Urinary bladder (tissue), 4 donors: ENCODE data around the gene DCAF6. TPM values are rescaled to one million over a fixed set of nuclear protein-coding genes. Genes with fewer than 3 reads are reported as not detected.

Experiments
- DNase-seq: peaks from one replicate; pipeline ENCODE4 v3.0.0-alpha.2; 2015; ENCODE audit errors: extremely low spot score
- H3K27ac ChIP-seq: one replicate; pipeline ENCODE4 v1.5.1; 2013; ENCODE audit warnings: low read depth, mild to moderate bottlenecking, moderate library complexity
- H3K36me3 ChIP-seq: one replicate; pipeline ENCODE4 v1.6.1; 2013; ENCODE audit warnings: mild to moderate bottlenecking, moderate library complexity; ENCODE audit not compliant: insufficient read depth
- H3K4me1 ChIP-seq: one replicate; pipeline ENCODE4 v1.6.1; 2013; ENCODE audit warnings: mild to moderate bottlenecking, moderate library complexity; ENCODE audit not compliant: insufficient read depth
- H3K4me3 ChIP-seq: one replicate; pipeline ENCODE4 v1.5.1; 2013; ENCODE audit warnings: low read depth, low read length
- WGBS: extraction: QIAGEN DNeasy Blood & Tissue Kit; methylation state at CpG from one replicate; pipeline ENCODE4 v1.1.7; 2013; 5-methylcytosine and 5-hydroxymethylcytosine counted together
- polyA plus RNA-seq: library from polyadenylated mRNA; stranded (reverse); fragments of 200-250 nt; gene quantifications from one replicate; pipeline ENCODE4 v1.2.3, GENCODE V29; 2013
- total RNA-seq: library from RNA; depleted of rRNA; stranded (reverse); fragments of >200 nt; gene quantifications from one replicate; pipeline ENCODE4 v1.2.3, GENCODE V29; 2014
- donor health status: healthy with polysubstance abuse.
- donor health status: healthy.

Gene DCAF6
- total and polyA plus RNA-seq, 2 donors: 39.3 to 114 TPM

DNA sequence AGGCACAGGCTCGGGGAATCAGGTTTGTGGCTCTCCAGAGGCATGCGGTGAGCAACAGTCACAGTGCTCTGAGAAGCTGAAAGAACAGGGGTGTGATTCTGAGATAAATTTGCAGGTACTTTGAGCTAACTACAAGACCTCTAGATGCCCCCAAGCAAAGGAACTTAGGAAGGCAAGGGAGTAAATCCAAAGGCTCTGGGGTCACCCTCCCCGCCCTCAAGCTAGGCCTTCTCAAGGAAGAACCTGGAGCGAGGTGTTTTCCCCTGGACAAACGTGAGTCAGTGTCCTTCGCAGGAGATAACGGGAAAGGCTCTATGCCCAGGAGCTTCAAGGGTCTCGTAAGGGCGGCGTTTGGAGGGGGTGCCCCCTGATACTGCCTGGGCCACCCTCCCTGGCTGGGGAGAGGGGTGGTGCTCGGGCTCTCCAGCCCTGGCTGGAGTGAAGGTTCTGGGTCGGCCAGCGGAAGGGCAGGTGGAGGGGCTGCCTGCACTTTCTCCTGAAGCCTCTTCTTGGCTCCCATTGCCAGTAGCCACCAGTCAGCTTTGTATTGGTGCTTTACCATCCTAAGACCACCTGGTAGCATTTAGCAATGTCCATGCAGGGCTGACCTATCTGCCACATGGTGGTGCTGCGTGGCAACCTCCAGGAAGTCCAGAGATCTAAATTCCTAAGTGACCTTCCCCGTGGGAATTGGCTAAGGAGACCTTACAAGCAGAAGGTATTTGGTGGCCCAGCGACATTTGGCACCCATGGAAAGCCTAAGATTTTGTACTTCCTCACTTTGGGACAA is 156.3 kb downstream of the DCAF6 start:
- 82% methylated on average over 16 of the region's 16 CpGs for WGBS
- Histone ChIP-seq H3K36me3 (no peaks in the 10 kb centered on the region), H3K4me3 (no peak overlapping the region), H3K27ac (no peak overlapping the region), H3K4me1 (no peaks in the 10 kb centered on the region)
- DNase-seq: no peak

DNA sequence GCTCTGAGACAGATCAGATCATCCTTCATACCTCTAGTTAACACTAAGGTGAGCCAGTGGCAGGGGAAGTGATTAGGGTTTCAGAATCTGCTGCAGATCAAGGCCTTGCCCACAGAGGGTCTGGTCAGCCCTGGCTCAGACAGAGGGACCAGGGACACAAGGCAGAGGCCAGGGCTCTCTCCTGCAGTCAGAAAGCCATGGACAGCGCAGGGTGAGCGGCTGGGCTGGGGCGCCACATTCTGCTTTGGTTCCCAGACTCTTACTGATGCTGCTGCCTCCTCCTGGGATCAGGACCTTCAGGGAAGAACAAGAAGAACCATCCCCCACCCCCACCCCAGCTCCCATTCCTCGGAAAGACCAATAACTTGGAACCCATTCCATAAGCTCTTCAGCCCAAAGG is 157.1 kb downstream of the DCAF6 start:
- 95% methylated on average over 4 of the region's 4 CpGs for WGBS
- DNase-seq: no peak
- no peak overlapping the region for H3K4me3 ChIP-seq
- H3K27ac ChIP-seq: no peak overlapping the region
- no peaks in the 10 kb centered on the region for H3K4me1 ChIP-seq
- no peaks in the 10 kb centered on the region for H3K36me3 ChIP-seq

DNA sequence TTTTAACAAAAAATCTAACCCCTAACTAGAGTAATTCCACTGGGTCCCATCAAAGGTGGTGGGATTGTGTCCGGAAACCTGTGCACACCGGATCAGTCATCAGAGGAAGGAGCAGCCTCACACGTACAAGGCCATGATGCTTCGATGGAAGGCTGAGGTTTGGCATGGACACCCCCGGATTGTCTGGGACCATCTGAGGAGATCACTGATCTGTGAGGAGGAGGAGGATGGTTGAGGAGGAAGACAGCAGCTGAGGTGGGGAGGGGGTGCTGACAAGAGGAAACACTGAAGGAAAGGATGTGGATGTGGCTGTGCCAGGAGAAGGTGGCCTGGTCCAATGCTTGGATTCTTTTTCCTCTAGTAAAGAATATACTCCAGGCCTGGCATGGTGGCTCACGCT is 159.0 kb downstream of the DCAF6 start:
- no peak for DNase-seq
- WGBS: 96% methylated on average over 6 of the region's 6 CpGs
- no peak overlapping the region for H3K27ac ChIP-seq
- H3K4me1 ChIP-seq: no peaks in the 10 kb centered on the region
- no peaks in the 10 kb centered on the region for H3K36me3 ChIP-seq
- no peak overlapping the region for H3K4me3 ChIP-seq

DNA sequence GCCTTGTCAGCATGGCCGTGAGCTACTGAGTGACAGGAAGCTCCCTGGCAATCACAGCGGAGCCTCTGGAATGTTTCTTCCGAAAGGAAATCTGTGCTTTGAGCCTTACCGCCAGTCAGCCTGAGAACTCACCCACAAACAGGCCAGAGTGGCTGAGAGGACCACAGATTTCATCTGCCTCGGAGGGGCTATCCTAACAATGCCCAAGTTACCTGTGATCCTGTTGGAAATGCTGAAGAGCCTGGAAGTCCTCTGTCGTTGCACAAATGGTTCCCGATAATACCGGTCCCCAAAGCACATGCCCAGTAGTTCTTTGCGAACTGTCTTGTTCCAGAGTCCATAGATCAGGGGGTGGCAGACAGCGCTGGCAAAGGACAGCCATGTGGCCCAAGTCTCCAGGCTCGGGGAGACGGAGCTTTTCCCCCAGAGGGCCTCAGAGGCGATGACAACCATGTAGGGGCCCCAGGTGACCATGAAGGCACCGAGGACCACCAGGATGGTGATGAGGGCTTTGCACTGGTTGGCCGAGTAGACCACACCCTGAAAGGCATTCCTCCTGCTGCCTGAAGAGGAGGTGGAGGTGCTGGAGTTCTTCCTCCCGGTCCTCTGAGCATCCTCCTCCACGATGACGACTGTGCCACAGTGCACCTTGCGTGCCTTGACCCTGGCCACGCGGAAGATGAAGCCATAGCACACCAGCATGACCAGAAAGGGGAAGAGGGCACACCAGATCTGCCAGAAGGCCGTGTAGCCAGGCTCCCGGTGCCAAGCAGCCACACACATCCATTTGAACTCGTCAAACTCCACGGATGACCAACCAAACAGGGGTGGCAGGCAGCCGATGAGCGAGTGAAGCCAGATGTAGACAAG is 160.0 kb downstream of the DCAF6 start:
- DNase-seq: no peak
- H3K4me1 ChIP-seq: no peaks in the 10 kb centered on the region
- 96% methylated on average over 27 of the region's 27 CpGs for WGBS
- no peaks in the 10 kb centered on the region for H3K36me3 ChIP-seq
- H3K27ac ChIP-seq: no peak overlapping the region
- H3K4me3 ChIP-seq: no peak overlapping the region

DNA sequence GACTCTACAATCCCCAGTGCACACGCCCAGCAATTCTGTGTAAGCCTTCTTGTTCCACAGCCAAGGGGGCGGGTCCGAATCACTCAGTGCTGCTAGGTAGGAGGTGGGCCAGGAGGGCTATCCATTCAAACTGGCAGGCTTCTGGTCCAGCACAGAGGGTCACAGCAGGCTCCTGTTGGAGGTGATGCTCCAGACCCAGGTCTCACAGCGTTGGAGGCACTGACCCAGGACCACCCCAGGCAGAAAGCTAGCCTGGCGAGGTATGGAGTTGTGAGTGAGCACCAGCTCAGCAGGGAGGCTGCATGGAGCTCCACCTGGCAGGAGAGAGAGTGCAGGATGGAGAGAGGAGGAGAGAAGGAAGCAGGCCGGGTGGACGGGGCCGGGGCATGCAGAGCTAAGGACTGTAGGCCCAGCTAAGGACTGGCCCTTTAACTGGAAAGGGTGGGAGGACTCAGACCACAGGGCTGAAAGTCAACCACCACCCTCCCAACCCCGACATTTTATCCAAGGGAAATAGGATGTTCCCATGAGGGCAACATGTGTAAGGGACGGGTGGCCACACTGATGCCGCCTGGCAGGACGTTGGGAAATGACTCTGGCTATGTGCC is 161.5 kb downstream of the DCAF6 start:
- H3K27ac ChIP-seq: no peak overlapping the region
- H3K36me3 ChIP-seq: no peaks in the 10 kb centered on the region
- H3K4me3 ChIP-seq: no peak overlapping the region
- WGBS: 94% methylated on average over 12 of the region's 12 CpGs
- no peak for DNase-seq
- H3K4me1 ChIP-seq: no peaks in the 10 kb centered on the region

DNA sequence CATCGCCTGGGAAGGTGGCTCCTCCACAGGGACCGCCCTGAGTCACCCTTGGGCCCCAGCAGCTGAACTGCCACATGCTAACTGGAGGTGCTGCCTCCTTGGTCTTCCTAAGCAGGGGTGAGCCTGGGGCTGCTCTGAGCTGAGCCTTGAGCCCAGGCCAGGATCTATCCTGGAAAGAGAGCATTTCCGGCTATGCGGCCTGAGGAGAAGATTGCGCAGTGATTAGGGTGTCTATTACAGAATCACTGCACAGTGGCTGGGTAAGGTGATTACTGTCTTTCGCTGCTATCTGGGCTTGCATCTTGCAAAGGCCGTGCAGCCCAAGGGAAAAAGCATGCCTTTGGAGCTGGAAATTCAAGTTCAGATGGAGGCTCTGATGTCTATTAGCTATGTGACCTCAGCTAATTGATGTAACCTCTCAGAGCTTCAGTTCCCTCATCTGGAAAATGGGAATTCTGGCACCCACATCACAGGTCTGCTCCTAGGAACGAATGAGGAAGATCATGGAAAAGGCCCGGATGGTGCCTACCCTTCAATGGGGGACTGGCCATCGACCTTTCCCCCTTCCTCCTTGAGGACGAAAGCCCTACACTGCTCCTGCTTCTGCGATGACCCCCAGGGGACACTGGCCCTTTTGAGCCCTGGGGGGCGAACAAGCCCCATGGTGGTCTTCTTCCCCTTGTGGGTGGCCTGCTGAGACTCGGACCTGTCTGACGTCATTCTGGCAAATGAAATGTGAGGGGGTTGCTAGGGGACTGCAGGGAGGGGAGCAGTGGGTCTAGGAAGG is 162.2 kb downstream of the DCAF6 start:
- 87% methylated on average over 15 of the region's 15 CpGs for WGBS

DNA sequence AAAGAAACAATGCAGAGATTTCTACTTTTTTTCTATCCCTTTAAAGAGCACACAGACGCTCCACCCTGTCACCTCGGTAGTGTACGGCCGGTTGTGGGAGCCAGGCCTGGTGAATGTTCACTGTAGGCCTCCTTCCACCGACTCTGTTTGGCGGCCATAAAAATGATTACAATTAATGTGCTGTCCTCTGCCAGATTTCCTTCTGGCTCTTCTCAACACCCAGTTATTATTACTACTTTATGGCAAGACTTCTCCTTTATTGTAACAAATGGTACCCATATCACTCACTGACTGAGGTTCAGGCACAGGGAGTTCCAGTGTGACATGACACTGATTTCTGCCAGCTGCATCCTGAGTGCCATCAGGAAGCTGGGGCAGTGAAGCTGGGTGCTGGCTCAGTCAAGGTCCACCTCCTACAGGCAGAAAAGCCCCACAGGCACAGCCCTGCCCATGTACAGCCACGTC is 162.9 kb downstream of the DCAF6 start:
- Histone ChIP-seq H3K27ac (no peak overlapping the region), H3K4me1 (no peaks in the 10 kb centered on the region), H3K4me3 (no peak overlapping the region), H3K36me3 (no peaks in the 10 kb centered on the region)
- 40% methylated on average over 7 of the region's 7 CpGs for WGBS
- DNase-seq: no peak

More for the DNA sequence above, 162.2 kb downstream of the DCAF6 start:
- DNase-seq: no peak
- Histone ChIP-seq H3K4me3 (no peak overlapping the region), H3K27ac (no peak overlapping the region), H3K4me1 (no peaks in the 10 kb centered on the region), H3K36me3 (no peaks in the 10 kb centered on the region)

DNA sequence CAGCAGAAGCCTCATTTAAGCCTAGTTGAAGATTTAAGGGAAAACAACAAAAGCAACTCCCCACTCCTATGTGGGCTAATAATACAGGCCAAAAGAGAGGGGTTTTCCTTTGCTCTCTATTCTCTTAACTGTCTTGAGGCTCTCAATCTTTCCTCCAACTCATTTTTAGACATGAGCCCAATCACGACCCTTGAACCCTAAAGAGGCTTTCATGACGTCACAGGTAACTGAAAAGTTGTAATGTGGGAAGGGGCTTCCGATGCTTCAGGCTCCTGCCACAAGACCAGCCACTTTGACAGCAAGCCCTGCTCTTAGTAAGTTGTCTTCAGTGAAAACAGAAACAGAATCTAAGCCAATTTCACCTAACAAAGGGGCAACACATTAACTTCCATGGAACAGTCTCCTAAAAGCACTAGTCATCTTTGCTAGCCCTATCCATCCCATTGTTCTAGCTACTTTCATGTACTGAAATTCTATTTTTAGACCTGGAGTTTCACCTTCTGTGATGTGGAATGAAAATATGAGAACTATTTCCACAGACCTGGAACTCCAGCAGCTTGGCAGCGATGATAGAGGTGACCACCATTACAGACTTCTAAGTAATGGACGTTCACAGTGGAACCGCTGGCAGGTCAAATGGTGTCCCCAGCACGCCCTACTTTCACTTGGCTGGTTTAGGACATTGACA is 164.0 kb downstream of the DCAF6 start:
- no peaks in the 10 kb centered on the region for H3K4me1 ChIP-seq
- H3K36me3 ChIP-seq: no peaks in the 10 kb centered on the region
- DNase-seq: no peak
- no peak overlapping the region for H3K27ac ChIP-seq
- 95% methylated on average over 7 of the region's 7 CpGs for WGBS
- H3K4me3 ChIP-seq: no peak overlapping the region

DNA sequence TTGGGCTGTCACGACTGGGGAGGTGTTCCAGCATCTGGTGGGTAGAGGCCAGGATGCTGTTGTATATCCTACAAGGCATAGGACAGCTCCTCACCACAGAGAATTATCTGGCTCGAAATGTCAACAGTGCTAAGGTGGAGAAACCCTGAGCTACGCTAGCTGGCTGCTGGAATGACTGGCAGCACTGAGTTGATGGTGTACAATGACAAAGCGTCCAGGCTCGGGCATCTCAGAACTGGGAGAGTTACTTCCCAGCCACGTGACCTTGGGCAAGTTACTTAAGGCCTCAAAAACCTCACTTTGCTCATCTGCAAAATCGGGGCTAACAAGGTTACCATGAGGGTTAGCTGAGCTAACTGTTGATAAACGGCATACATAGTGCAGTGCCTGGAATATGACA is 164.9 kb downstream of the DCAF6 start:
- Histone ChIP-seq H3K27ac (no peak overlapping the region), H3K4me3 (no peak overlapping the region), H3K36me3 (no peaks in the 10 kb centered on the region), H3K4me1 (no peaks in the 10 kb centered on the region)
- no peak for DNase-seq
- WGBS: 97% methylated on average over 8 of the region's 8 CpGs

DNA sequence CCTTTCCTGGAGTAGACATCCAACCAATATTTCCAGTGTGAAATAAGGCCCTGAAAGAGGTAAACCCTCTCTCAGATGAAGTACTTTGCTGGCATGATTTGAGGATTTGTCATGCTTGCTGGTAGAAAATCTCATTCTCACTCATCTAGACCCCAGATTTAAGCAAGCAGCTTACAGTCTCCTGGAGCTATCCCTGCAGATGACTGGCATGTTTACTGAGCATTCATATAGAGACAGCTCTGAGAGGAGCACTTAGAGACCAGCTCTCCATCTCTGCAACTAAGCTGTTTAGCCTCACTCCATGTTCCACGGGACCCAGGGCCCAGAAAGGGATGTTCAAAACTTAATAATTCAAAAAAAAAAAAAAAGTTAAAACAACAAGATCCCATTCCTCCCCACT is 166.0 kb downstream of the DCAF6 start:
- Histone ChIP-seq H3K27ac (no peak overlapping the region), H3K36me3 (no peaks in the 10 kb centered on the region), H3K4me1 (no peaks in the 10 kb centered on the region), H3K4me3 (no peak overlapping the region)
- WGBS: 81% methylated on average over 1 of the region's 1 CpG
- no peak for DNase-seq

DNA sequence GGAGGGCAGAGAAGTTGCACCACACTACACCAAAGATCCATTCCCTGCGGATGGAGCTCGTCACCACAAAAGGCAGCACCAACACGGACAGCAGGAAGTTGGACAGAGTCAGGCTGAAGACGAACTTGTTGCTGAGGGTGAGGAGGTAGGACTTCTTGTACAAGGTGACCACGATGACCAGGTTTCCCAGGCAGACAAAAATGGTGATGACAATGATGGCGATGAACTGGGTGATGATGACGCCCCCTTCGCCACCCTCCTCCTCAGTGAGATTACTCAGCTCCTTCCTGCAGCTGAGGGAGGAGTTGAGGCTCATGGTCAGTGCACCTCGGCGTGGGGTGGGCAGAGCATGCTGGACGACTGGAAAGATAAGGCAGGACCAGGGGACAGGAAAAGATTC is 168.1 kb downstream of the DCAF6 start:
- no peak for DNase-seq
- 87% methylated on average over 11 of the region's 11 CpGs for WGBS
- Histone ChIP-seq H3K4me1 (no peaks in the 10 kb centered on the region), H3K27ac (no peak overlapping the region), H3K4me3 (no peak overlapping the region), H3K36me3 (no peaks in the 10 kb centered on the region)

DNA sequence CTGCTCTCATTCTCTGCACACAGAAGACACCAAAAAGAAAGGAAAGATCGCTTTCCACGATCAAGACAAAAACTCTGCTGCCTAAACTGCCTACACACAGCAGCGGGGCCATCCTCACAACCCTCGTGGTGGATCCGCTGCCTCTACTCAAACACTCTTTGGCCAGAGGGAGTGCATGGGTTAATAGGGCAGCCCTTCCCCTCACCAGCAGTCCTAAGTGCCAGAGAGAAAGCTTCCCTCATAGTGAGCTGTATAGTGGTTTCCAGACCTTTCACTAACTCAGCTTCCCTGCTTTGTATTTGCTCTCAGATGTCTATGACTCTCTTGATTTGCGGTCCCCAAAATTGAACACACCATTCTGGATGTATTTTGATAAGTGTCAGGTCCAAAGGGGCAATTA is 169.4 kb downstream of the DCAF6 start:
- 91% methylated on average over 6 of the region's 6 CpGs for WGBS
- DNase-seq: no peak
- H3K27ac ChIP-seq: no peak overlapping the region
- no peaks in the 10 kb centered on the region for H3K36me3 ChIP-seq
- H3K4me1 ChIP-seq: no peaks in the 10 kb centered on the region
- H3K4me3 ChIP-seq: no peak overlapping the region

DNA sequence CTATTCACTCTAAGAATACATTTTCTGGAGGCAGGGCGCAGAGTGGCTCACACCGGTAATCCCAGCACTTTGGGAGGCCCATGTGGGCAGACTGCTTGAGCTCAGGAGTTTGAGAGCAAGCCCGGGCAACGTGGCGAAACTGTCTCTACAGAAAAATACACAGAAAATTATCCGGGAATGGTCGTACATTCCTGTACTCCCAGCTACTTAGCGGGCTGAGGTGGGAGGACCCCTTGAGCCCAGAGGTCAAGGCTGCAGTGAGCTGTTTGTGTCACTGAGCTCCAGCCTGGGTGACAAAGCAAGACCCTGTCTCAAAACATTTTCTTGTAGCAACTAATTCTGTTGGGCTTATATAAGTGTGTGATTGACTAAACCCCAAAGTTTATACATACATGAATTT is 169.8 kb downstream of the DCAF6 start:
- DNase-seq: no peak
- no peaks in the 10 kb centered on the region for H3K4me1 ChIP-seq
- no peaks in the 10 kb centered on the region for H3K36me3 ChIP-seq
- no peak overlapping the region for H3K4me3 ChIP-seq
- H3K27ac ChIP-seq: no peak overlapping the region
- 78% methylated on average over 8 of the region's 8 CpGs for WGBS
